GM18858 (cell line): ENCODE results near the gene KIAA0040.

Experiments
- ATAC-seq: cut with Tn5 transposase; IDR thresholded peaks from one replicate; pipeline ENCODE4 v1.9.1; 2021; ENCODE audit not compliant: unreplicated experiment

The KIAA0040 gene

GRCh38 chr1:175203570-175204068 lies 11.0 kb upstream of the KIAA0040 start:
- ATAC-seq, result no peak

GRCh38 chr1:175200678-175201521 lies 8.3 kb upstream of the KIAA0040 start:
- ATAC-seq, result no peak

GRCh38 chr1:175198332-175198731 lies 5.8 kb upstream of the KIAA0040 start:
- ATAC-seq, result no peak

GRCh38 chr1:175197531-175197930 lies 5.0 kb upstream of the KIAA0040 start:
- no peak for ATAC-seq

GRCh38 chr1:175195798-175196197 lies 3.2 kb upstream of the KIAA0040 start:
- no peak for ATAC-seq

- ATAC-seq, result peak; percentile 30
Measured at GRCh38 chr1:175195281-175195680, 2.7 kb upstream of the KIAA0040 start.

- no peak for ATAC-seq
Measured at GRCh38 chr1:175193527-175193910, 943 bp upstream of the KIAA0040 start.

- ATAC-seq, result no peak
Measured at GRCh38 chr1:175192111-175192629, 406 bp downstream of the KIAA0040 start.

GRCh38 chr1:175191659-175192058 lies 917 bp downstream of the KIAA0040 start:
- ATAC-seq, result no peak

- ATAC-seq, result peak; percentile 66
Measured at GRCh38 chr1:175188936-175189335, 3.6 kb downstream of the KIAA0040 start.

- no peak for ATAC-seq
Measured at GRCh38 chr1:175186433-175187160, 6.0 kb downstream of the KIAA0040 start.

GRCh38 chr1:175185903-175186302 lies 6.7 kb downstream of the KIAA0040 start:
- no peak for ATAC-seq

- ATAC-seq, result no peak
Measured at GRCh38 chr1:175183586-175183985, 9.0 kb downstream of the KIAA0040 start.

GRCh38 chr1:175182201-175182746 lies 10.3 kb downstream of the KIAA0040 start:
- no peak for ATAC-seq

GRCh38 chr1:175179837-175180590 lies 12.6 kb downstream of the KIAA0040 start:
- no peak for ATAC-seq

GRCh38 chr1:175178456-175178855 lies 14.1 kb downstream of the KIAA0040 start:
- ATAC-seq, result no peak

GRCh38 chr1:175178056-175178455 lies 14.5 kb downstream of the KIAA0040 start:
- no peak for ATAC-seq

- no peak for ATAC-seq
Measured at GRCh38 chr1:175176246-175176645, 16.3 kb downstream of the KIAA0040 start.

GRCh38 chr1:175174309-175175102 lies 18.1 kb downstream of the KIAA0040 start:
- peak; percentile 73 for ATAC-seq

- ATAC-seq, result no peak
Measured at GRCh38 chr1:175173531-175173930, 19.0 kb downstream of the KIAA0040 start.
